Measurements from ENCODE around the gene GOLGA1.

GRCh38 chr9:124906966-124907365, 33.9 kb downstream of the GOLGA1 start:
- TF ChIP-seq CTCF (IDR thresholded peaks at IDR 0.05; ENCODE audit: insufficient read depth, low read depth, low read length) (no peak), EZH2 (IDR thresholded peaks at IDR 0.05; ENCODE audit: insufficient read depth, low read length) (no peak)
